Measurements from ENCODE around the gene BZW1. TPM values are rescaled to one million over a fixed set of nuclear protein-coding genes. Genes with fewer than 3 reads are reported as not detected.

The BZW1 gene
- total and polyA plus RNA-seq, 2 experiments from 2014 or later, result 118 to 323 TPM

GRCh38 chr2:200777275-200777674, 34.4 kb upstream of the BZW1 start:
- H3K36me3 Mint-ChIP-seq (ENCODE audit: low read depth), result no peaks in the 10 kb centered on the region; the same call in 2 of the 3 replicates
- H3K4me3 Mint-ChIP-seq, result no peak overlapping the region
- DNase-seq (ENCODE audit: low spot score) (no peak), ATAC-seq (no peak)
- Histone ChIP-seq H3K4me3 (no peak overlapping the region), H3F3A (replicated peaks; ENCODE audit: low read depth) (no peaks in the 10 kb centered on the region), H3K27ac (ENCODE audit: low read depth) (no peak overlapping the region), H3K4me1 (ENCODE audit: insufficient read depth) (no peaks in the 10 kb centered on the region), H3K4me2 (no peak overlapping the region), H3K36me3 (ENCODE audit: insufficient read depth) (no peaks in the 10 kb centered on the region), H3K79me2 (replicated peaks; ENCODE audit: insufficient read depth) (no peaks in the 10 kb centered on the region), H3K9me2 (ENCODE audit: insufficient read depth) (no peaks in the 10 kb centered on the region), H3K27me3 (ENCODE audit: insufficient read depth) (no peaks in the 10 kb centered on the region), H4K20me1 (replicated peaks; ENCODE audit: insufficient read depth) (no peaks in the 10 kb centered on the region), H2AFZ (peak overlapping the region; percentile 74; the same call in 1 of the 2 replicates)
- TF ChIP-seq EZH2phosphoT487 (IDR thresholded peaks at IDR 0.05; ENCODE audit: unreplicated experiment), result no peak
- TF ChIP-seq CTCF (conservative IDR thresholded peaks at IDR 0.05; ENCODE audit: low read depth in 2 of 2), result no peak
- TF ChIP-seq EZH2 (IDR thresholded peaks at IDR 0.05; ENCODE audit: low read depth, unreplicated experiment), result no peak
- no peak for TF ChIP-seq NANOG (IDR thresholded peaks at IDR 0.05; ENCODE audit: borderline replicate concordance)
- TF ChIP-seq ZNF114 (CRISPR knock-in tag; IDR thresholded peaks at IDR 0.05), result no peak
- TF ChIP-seq ZNF331 (CRISPR knock-in tag; IDR thresholded peaks at IDR 0.05; ENCODE audit: low read depth), result no peak
- no peak for TF ChIP-seq JUNB (IDR thresholded peaks at IDR 0.05; ENCODE audit: unreplicated experiment)
- H3K27me3 Mint-ChIP-seq (ENCODE audit: insufficient read depth, low read depth, poor library complexity), result peaks cover 2% of the 10 kb centered on the region
- H3K27ac Mint-ChIP-seq, result no peak overlapping the region
- peaks cover 15% of the 10 kb centered on the region for H3K4me1 Mint-ChIP-seq
- peaks cover 3% of the 10 kb centered on the region; the same call in 2 of the 3 replicates for H3K9me3 Mint-ChIP-seq

DNA sequence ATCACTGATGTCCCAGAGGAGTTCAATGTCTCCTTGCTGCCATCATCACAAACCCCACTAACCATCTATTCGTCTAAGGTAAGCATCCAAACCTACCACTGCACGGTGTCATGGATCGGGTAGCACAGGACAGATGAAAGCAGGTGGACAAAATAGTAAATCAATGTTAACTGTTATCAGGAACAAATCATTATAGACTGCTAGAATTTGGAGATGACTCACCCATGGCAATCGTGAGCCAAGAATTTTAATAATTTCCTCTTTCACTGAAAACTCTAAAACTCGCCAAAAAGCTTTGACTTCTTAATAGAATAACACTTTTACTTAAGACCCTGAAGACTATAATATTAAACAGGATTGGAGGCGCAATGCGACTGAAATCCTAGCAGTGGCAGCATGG, 33.7 kb upstream of the BZW1 start:
- no peak overlapping the region for H3K4me3 ChIP-seq
- ATAC-seq, result no peak
- Mint-ChIP-seq H3K4me3 (no peak overlapping the region), H3K27ac (no peak overlapping the region), H3K27me3 (ENCODE audit: insufficient read depth, low read depth, poor library complexity) (peaks cover 2% of the 10 kb centered on the region), H3K9me3 (no peaks in the 10 kb centered on the region), H3K36me3 (ENCODE audit: low read depth) (no peaks in the 10 kb centered on the region), H3K4me1 (peaks cover 15% of the 10 kb centered on the region)
- no peaks in the 10 kb centered on the region for H3K4me1 ChIP-seq (ENCODE audit: insufficient read depth)
- no peak overlapping the region for H3K27ac ChIP-seq (ENCODE audit: low read depth)
- no peaks in the 10 kb centered on the region for H3K36me3 ChIP-seq (ENCODE audit: insufficient read depth)
- no peaks in the 10 kb centered on the region for H3K27me3 ChIP-seq (ENCODE audit: insufficient read depth)
- no peak overlapping the region for H2AFZ ChIP-seq
- H4K20me1 ChIP-seq (replicated peaks; ENCODE audit: insufficient read depth), result no peaks in the 10 kb centered on the region
- no peaks in the 10 kb centered on the region for H3K9me2 ChIP-seq (ENCODE audit: insufficient read depth)
- no peak overlapping the region for H3K4me2 ChIP-seq
- H3F3A ChIP-seq (replicated peaks; ENCODE audit: low read depth), result no peaks in the 10 kb centered on the region
- H3K79me2 ChIP-seq (replicated peaks; ENCODE audit: insufficient read depth), result no peaks in the 10 kb centered on the region
- no peak for DNase-seq (ENCODE audit: low spot score)
- TF ChIP-seq, protein P1, sequence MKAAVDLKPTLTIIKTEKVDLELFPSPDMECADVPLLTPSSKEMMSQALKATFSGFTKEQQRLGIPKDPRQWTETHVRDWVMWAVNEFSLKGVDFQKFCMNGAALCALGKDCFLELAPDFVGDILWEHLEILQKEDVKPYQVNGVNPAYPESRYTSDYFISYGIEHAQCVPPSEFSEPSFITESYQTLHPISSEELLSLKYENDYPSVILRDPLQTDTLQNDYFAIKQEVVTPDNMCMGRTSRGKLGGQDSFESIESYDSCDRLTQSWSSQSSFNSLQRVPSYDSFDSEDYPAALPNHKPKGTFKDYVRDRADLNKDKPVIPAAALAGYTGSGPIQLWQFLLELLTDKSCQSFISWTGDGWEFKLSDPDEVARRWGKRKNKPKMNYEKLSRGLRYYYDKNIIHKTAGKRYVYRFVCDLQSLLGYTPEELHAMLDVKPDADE (IDR thresholded peaks at IDR 0.05), result no peak
- TF ChIP-seq REST (IDR thresholded peaks at IDR 0.05; ENCODE audit: unreplicated experiment) (no peak), EZH2phosphoT487 (IDR thresholded peaks at IDR 0.05; ENCODE audit: unreplicated experiment) (no peak), CREB1 (CRISPR knock-in tag; IDR thresholded peaks at IDR 0.05; ENCODE audit: low read depth) (no peak), NANOG (IDR thresholded peaks at IDR 0.05; ENCODE audit: borderline replicate concordance) (no peak), EZH2 (IDR thresholded peaks at IDR 0.05; ENCODE audit: low read depth, unreplicated experiment) (no peak), POLR2AphosphoS5 (IDR thresholded peaks at IDR 0.05; ENCODE audit: low read depth) (no peak), ZNF114 (CRISPR knock-in tag; IDR thresholded peaks at IDR 0.05) (no peak)

Measured in GM23338 (cell line).